ENCODE measurements around the gene FAM107A. TPM values are rescaled to one million over a fixed set of nuclear protein-coding genes. Genes with fewer than 3 reads are reported as not detected.

FAM107A gene
- total and polyA plus RNA-seq, 2 of the 13 experiments (the other 11 are each of a cell fraction or from before 2014, with no cell fraction given), result not detected

- no peak for TF ChIP-seq ZNF746 (CRISPR knock-in tag; IDR thresholded peaks at IDR 0.05)
- TF ChIP-seq E2F5 (CRISPR knock-in tag; conservative IDR thresholded peaks at IDR 0.05), result no peak
- no peak for TF ChIP-seq ZBTB43 (CRISPR knock-in tag; conservative IDR thresholded peaks at IDR 0.05)
- no peak for TF ChIP-seq HNRNPUL1 (IDR thresholded peaks at IDR 0.05; ENCODE audit: low read depth, low read length)
- TF ChIP-seq RFX1 (IDR thresholded peaks at IDR 0.05), result no peak
- TF ChIP-seq TARDBP (CRISPR knock-in tag; IDR thresholded peaks at IDR 0.05), result peak; percentile 26; the same call in 1 of the 2 replicates
- no peak for TF ChIP-seq ZNF724P (CRISPR knock-in tag; IDR thresholded peaks at IDR 0.05; ENCODE audit: borderline replicate concordance)
- no peak for TF ChIP-seq TCF12 (IDR thresholded peaks at IDR 0.05)
- TF ChIP-seq TCF12 (CRISPR knock-in tag; IDR thresholded peaks at IDR 0.05), result no peak
- no peak for TF ChIP-seq ZNF598 (CRISPR knock-in tag; IDR thresholded peaks at IDR 0.05; ENCODE audit: borderline replicate concordance)
- no peak for TF ChIP-seq ZNF713 (CRISPR knock-in tag; IDR thresholded peaks at IDR 0.05)
- TF ChIP-seq YEATS4 (CRISPR knock-in tag; IDR thresholded peaks at IDR 0.05; ENCODE audit: borderline replicate concordance), result no peak
- TF ChIP-seq ZNF430 (CRISPR knock-in tag; IDR thresholded peaks at IDR 0.05), result no peak
- TF ChIP-seq GLI4 (CRISPR knock-in tag; IDR thresholded peaks at IDR 0.05; ENCODE audit: borderline replicate concordance), result no peak
- peak; percentile 53; the same call in 1 of the 2 replicates for TF ChIP-seq SP4 (CRISPR knock-in tag; IDR thresholded peaks at IDR 0.05)
- TF ChIP-seq SATB2 (CRISPR knock-in tag; IDR thresholded peaks at IDR 0.05), result no peak
- TF ChIP-seq AHR (CRISPR knock-in tag; IDR thresholded peaks at IDR 0.05), result no peak
- no peak for TF ChIP-seq ZNF407 (CRISPR knock-in tag; IDR thresholded peaks at IDR 0.05; ENCODE audit: not compliant biosample characterization)
- no peak for TF ChIP-seq MLLT10 (CRISPR knock-in tag; IDR thresholded peaks at IDR 0.05)
- no peak for TF ChIP-seq ZNF589 (CRISPR knock-in tag; conservative IDR thresholded peaks at IDR 0.05)
- TF ChIP-seq RAD51 (IDR thresholded peaks at IDR 0.05; ENCODE audit: borderline replicate concordance), result no peak
Measured at GRCh38 chr3:58526515-58526957, 50.7 kb downstream of the FAM107A start (continued).

Measured in HepG2 (cell line).